GM21786 (cell line): ENCODE results near the gene PDE8B.

ENCODE experiments used
- ATAC-seq: cut with Tn5 transposase; IDR thresholded peaks from one replicate; pipeline ENCODE4 v1.9.1; 2021; ENCODE audit not compliant: unreplicated experiment

PDE8B gene

GRCh38 chr5:77316871-77317661, 106.6 kb downstream of the PDE8B start:
- no peak for ATAC-seq

DNA sequence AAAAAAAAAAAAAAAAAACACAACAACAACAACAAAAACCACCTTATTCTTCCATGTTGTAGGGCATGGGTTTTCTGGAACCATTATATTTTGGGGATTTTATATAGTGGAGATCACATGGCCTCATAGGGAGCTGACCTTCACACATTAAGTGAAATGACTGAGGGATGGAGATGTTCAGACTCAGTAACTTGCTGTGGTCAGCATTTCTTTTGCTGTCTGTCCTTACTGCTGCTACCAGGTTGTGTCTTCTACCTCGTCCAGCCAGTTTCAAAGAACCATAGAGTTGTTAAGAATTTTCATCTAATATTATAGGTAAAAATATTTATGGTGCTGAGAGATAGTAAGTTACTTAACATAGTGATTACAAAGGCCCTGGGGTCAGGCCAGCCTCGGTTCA, 107.6 kb downstream of the PDE8B start:
- no peak for ATAC-seq

GRCh38 chr5:77319117-77319804, 108.8 kb downstream of the PDE8B start:
- ATAC-seq, result no peak

GRCh38 chr5:77321793-77322394, 111.4 kb downstream of the PDE8B start:
- no peak for ATAC-seq

DNA sequence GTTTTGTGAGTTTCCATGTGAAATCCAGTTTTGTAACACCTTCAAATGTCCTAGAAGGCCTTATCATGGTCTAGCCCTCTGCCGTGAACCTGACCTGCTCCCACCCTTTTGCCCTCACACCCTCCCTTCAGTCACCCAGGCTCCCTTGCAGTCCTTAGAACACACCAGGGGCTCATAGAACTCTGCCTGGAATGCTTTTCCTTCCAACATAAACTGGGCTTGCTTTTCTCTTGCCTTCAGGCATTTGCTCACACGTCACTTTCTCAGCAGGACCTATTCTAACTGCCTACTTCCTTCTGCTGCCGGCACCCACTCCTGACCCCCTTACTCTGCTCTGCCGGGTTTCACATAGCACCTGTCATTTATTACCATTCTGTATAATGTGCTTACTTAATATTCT, 111.9 kb downstream of the PDE8B start:
- ATAC-seq, result no peak

- ATAC-seq, result no peak
Observed at GRCh38 chr5:77325921-77326541, 115.6 kb downstream of the PDE8B start.

- no peak for ATAC-seq
Observed at GRCh38 chr5:77326986-77327734, 116.7 kb downstream of the PDE8B start.

GRCh38 chr5:77328930-77329647, 118.6 kb downstream of the PDE8B start:
- no peak for ATAC-seq

DNA sequence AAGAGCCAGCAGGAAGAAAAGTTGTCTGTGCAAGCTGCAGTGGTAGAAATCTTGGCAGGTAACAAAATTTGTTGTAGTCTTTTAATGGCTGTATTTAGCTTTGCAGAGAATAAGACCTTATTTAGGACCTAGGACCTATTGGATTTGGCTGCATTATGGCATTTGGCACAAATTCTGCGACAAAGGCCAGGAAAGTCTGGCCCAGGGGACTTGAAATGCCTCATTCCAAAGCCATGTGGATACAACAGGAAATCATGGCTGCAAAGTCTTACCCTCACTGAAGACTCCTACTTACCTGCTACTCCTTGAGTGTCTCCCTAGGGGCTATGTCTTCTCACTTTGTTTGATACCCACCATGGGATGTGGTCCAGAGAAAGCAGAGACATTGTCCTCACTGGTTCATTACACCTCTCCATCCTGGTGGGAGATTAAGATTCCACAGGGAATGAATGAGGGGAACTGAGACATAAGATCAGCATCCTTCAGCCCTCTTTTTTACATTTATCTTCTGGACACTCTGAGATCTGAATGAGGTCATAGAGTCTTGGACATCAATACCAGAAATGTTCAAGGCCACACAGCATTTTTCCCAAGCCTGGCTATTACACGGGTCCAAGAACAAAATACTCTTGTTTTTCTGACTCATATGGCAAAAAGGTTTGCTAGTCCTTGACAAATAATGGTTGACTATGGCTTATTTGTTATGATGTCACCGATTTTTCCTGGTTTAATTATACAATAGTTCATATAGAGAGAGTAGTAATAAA, 119.4 kb downstream of the PDE8B start:
- no peak for ATAC-seq

GRCh38 chr5:77333036-77333435, 122.6 kb downstream of the PDE8B start:
- ATAC-seq, result no peak

- ATAC-seq, result no peak
Observed at GRCh38 chr5:77333451-77334123, 123.1 kb downstream of the PDE8B start.

DNA sequence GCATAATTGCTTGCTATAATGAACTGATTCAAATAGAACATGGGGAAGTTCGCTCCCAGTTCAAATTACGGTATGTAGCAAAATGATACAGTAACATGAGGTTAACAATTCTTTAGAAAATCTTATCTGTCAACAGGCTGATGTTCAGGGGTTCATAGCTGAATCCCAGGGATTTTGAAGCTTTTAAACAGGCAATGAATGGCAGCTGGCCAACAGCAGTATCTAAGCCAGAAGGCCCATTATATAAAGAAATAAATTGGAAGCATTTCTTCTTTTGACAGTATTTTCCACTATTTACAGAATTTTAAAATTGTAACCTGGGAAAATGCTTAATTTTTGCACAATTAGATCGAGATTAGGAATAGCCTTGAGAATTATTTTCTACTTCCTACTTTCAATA, 126.8 kb downstream of the PDE8B start:
- no peak for ATAC-seq

GRCh38 chr5:77337686-77338085, 127.2 kb downstream of the PDE8B start:
- ATAC-seq, result no peak

DNA sequence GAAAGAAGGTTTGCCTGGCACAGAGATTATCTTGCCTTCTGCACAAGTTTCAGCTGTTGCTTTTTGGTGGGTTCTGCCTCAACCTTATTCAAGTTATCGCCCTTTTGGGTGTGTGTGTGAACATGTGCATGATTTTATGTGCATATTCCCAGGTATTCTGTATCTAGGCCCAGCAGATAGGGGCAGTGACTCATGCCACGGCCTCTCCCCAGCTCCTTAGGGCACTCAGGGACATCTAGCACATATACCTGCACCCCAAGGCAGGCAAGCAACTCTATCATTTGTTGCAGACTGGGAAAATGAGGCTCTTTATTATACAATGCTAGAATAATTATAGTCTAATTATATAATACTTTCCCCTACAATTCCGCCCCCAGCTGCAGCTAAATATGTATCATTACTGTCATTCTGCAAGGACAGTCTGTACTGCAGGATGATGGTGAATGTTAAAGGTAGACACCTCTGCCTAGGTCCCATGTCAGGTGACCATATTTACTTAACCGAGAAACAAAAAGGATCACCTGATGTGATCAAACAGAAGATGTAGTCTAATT, 128.9 kb downstream of the PDE8B start:
- ATAC-seq, result no peak

GRCh38 chr5:77343165-77343564, 132.7 kb downstream of the PDE8B start:
- no peak for ATAC-seq

DNA sequence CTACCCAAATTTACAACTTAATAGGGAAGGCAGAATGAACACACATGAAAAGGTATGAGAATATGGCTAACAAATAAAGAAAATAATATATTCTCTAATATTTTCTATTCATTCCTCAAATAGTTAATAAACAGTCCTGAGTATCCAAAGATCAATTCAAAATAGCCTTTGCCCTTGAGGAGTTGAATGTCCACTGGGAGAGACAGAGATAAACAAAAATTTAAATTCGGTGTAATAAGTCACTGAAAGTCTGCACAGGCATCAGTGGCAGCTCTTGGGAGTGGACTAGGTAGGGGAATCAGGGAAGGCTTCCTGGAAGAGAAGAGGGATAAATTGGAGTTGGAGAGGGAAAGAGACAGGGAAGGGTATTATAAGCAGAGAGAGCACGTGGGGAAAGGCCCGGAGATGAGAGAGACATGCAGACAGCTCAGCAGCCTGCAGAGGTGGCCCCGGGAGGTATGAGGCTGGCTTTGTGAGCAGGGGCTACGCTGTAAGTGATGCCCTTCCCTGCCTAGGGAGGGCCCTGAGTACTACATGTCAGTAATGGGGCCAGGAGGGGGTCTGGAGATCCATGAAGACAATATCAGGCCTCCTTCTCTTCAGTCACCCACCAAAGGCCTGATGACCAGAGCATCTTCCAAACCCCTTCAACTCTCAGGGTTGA, 137.1 kb downstream of the PDE8B start:
- ATAC-seq, result no peak

DNA sequence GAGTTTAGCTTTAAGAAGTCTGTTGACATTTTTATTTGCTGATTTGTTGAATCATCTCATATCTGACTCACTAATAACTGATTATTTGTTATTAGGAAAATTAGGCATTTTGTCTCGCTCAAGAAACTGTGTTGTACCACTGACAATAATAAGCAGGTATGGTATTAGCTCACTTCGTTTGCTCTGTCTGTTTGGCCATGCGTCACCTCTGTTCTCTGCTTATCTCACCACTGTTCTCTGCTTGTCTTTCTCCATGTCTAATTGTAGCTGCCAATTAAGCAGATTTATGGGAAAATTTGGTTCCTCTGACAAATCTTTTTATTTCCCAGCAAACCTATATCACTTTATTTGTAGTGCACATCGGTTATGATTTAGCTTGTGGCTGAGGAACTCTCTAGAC, 142.8 kb downstream of the PDE8B start:
- ATAC-seq, result no peak

DNA sequence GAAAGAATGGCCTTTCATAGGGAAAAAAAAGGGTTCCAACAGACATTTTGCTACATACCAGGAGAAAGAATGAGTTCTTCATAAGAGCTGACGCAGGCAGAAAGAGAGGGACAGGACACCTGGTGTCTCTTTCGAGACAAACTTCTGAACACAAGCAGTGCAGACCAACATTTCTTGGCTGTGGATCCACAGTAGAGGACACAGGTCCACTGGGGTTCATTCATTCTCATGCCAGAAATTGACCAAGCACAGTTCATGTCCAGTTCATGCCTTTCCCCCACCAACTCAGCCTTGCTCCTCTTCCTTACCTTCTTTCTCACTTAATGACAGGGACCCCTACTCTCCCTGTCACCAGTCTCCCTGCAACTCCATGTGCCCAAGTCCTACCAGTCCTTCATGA, 144.0 kb downstream of the PDE8B start:
- ATAC-seq, result no peak
